ENCODE measurements around the gene PLEKHA7. TPM values are rescaled to one million over a fixed set of nuclear protein-coding genes. Genes with fewer than 3 reads are reported as not detected.

Gene PLEKHA7
- total and polyA plus RNA-seq, 2 of the 13 experiments (the other 11 are each of a cell fraction or from before 2014, with no cell fraction given) = 17.5 to 18.7 TPM

DNA sequence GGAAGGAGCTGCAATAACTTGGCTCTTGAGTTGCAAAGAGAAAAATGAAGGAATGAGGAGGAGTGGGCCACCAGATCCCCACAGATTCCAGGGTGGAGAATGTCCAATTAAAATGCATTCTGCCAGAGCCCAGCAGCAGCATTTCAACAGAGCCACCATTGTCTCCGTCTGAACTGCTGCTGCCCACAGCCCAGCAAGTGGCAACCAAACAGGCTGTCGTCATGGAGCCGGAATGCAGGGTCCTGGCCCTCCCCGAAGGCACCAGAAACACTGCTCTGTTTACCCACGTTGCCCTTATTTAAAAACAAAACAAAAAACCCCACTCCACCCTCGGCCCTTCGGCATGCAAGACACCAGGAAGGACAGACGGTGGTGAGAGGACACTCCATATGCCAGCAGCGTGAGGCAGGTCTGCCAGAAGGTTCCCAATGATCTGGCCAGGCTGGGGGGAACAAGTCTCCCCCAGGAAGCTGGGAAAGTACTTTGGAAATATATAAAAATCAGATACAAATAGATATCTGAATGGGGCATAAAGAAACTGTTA is 32.5 kb downstream of the PLEKHA7 start (continued):
- TF ChIP-seq, protein P1, sequence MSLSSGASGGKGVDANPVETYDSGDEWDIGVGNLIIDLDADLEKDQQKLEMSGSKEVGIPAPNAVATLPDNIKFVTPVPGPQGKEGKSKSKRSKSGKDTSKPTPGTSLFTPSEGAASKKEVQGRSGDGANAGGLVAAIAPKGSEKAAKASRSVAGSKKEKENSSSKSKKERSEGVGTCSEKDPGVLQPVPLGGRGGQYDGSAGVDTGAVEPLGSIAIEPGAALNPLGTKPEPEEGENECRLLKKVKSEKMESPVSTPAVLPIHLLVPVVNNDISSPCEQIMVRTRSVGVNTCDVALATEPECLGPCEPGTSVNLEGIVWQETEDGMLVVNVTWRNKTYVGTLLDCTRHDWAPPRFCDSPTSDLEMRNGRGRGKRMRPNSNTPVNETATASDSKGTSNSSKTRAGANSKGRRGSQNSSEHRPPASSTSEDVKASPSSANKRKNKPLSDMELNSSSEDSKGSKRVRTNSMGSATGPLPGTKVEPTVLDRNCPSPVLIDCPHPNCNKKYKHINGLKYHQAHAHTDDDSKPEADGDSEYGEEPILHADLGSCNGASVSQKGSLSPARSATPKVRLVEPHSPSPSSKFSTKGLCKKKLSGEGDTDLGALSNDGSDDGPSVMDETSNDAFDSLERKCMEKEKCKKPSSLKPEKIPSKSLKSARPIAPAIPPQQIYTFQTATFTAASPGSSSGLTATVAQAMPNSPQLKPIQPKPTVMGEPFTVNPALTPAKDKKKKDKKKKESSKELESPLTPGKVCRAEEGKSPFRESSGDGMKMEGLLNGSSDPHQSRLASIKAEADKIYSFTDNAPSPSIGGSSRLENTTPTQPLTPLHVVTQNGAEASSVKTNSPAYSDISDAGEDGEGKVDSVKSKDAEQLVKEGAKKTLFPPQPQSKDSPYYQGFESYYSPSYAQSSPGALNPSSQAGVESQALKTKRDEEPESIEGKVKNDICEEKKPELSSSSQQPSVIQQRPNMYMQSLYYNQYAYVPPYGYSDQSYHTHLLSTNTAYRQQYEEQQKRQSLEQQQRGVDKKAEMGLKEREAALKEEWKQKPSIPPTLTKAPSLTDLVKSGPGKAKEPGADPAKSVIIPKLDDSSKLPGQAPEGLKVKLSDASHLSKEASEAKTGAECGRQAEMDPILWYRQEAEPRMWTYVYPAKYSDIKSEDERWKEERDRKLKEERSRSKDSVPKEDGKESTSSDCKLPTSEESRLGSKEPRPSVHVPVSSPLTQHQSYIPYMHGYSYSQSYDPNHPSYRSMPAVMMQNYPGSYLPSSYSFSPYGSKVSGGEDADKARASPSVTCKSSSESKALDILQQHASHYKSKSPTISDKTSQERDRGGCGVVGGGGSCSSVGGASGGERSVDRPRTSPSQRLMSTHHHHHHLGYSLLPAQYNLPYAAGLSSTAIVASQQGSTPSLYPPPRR (CRISPR knock-in tag; IDR thresholded peaks at IDR 0.05; ENCODE audit: borderline replicate concordance) = no peak
- TF ChIP-seq SMYD3 (CRISPR knock-in tag; IDR thresholded peaks at IDR 0.05) (no peak), SNAI1 (CRISPR knock-in tag; IDR thresholded peaks at IDR 0.05; ENCODE audit: borderline replicate concordance) (no peak), MIXL1 (CRISPR knock-in tag; IDR thresholded peaks at IDR 0.05) (no peak), KDM1A (CRISPR knock-in tag; IDR thresholded peaks at IDR 0.05) (no peak), CHD4 (IDR thresholded peaks at IDR 0.05; ENCODE audit: borderline replicate concordance, low read length) (no peak), ZFAT (CRISPR knock-in tag; conservative IDR thresholded peaks at IDR 0.05) (no peak), TCF7 (IDR thresholded peaks at IDR 0.05; ENCODE audit: low read depth) (no peak), HOXA3 (CRISPR knock-in tag; IDR thresholded peaks at IDR 0.05) (peak; percentile 38; the same call in 1 of the 2 replicates), GZF1 (CRISPR knock-in tag; IDR thresholded peaks at IDR 0.05) (no peak), HDAC6 (IDR thresholded peaks at IDR 0.05; ENCODE audit: low read depth, low read length) (no peak), SRF (IDR thresholded peaks at IDR 0.05; ENCODE audit: low read depth, low read length) (no peak), ZBTB7B (CRISPR knock-in tag; IDR thresholded peaks at IDR 0.05) (peak; percentile 69; the same call in 1 of the 2 replicates), CEBPG (CRISPR knock-in tag; IDR thresholded peaks at IDR 0.05) (peak; percentile 46), KAT2B (IDR thresholded peaks at IDR 0.05; ENCODE audit: borderline replicate concordance, low read depth, low read length) (no peak), ZNF44 (CRISPR knock-in tag; IDR thresholded peaks at IDR 0.05) (no peak)
- TF ChIP-seq, protein P2, sequence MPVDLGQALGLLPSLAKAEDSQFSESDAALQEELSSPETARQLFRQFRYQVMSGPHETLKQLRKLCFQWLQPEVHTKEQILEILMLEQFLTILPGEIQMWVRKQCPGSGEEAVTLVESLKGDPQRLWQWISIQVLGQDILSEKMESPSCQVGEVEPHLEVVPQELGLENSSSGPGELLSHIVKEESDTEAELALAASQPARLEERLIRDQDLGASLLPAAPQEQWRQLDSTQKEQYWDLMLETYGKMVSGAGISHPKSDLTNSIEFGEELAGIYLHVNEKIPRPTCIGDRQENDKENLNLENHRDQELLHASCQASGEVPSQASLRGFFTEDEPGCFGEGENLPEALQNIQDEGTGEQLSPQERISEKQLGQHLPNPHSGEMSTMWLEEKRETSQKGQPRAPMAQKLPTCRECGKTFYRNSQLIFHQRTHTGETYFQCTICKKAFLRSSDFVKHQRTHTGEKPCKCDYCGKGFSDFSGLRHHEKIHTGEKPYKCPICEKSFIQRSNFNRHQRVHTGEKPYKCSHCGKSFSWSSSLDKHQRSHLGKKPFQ (CRISPR knock-in tag; IDR thresholded peaks at IDR 0.05; ENCODE audit: insufficient replicate concordance) = no peak
- TF ChIP-seq, protein P3, sequence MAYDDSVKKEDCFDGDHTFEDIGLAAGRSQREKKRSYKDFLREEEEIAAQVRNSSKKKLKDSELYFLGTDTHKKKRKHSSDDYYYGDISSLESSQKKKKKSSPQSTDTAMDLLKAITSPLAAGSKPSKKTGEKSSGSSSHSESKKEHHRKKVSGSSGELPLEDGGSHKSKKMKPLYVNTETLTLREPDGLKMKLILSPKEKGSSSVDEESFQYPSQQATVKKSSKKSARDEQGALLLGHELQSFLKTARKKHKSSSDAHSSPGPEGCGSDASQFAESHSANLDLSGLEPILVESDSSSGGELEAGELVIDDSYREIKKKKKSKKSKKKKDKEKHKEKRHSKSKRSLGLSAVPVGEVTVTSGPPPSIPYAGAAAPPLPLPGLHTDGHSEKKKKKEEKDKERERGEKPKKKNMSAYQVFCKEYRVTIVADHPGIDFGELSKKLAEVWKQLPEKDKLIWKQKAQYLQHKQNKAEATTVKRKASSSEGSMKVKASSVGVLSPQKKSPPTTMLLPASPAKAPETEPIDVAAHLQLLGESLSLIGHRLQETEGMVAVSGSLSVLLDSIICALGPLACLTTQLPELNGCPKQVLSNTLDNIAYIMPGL (CRISPR knock-in tag; IDR thresholded peaks at IDR 0.05; ENCODE audit: borderline replicate concordance in 1 of 2, low read depth in 1 of 2) = no peak
- TF ChIP-seq, protein P4, sequence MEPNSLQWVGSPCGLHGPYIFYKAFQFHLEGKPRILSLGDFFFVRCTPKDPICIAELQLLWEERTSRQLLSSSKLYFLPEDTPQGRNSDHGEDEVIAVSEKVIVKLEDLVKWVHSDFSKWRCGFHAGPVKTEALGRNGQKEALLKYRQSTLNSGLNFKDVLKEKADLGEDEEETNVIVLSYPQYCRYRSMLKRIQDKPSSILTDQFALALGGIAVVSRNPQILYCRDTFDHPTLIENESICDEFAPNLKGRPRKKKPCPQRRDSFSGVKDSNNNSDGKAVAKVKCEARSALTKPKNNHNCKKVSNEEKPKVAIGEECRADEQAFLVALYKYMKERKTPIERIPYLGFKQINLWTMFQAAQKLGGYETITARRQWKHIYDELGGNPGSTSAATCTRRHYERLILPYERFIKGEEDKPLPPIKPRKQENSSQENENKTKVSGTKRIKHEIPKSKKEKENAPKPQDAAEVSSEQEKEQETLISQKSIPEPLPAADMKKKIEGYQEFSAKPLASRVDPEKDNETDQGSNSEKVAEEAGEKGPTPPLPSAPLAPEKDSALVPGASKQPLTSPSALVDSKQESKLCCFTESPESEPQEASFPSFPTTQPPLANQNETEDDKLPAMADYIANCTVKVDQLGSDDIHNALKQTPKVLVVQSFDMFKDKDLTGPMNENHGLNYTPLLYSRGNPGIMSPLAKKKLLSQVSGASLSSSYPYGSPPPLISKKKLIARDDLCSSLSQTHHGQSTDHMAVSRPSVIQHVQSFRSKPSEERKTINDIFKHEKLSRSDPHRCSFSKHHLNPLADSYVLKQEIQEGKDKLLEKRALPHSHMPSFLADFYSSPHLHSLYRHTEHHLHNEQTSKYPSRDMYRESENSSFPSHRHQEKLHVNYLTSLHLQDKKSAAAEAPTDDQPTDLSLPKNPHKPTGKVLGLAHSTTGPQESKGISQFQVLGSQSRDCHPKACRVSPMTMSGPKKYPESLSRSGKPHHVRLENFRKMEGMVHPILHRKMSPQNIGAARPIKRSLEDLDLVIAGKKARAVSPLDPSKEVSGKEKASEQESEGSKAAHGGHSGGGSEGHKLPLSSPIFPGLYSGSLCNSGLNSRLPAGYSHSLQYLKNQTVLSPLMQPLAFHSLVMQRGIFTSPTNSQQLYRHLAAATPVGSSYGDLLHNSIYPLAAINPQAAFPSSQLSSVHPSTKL (CRISPR knock-in tag; IDR thresholded peaks at IDR 0.05) = peak; percentile 73
